HepG2 (cell line): ENCODE measurements around the gene DGKD. TPM values are rescaled to one million over a fixed set of nuclear protein-coding genes. Genes with fewer than 3 reads are reported as not detected.

Source experiments
- AHR ChIP-seq: IDR thresholded peaks from 2 replicates; pipeline ENCODE4 v1.6.1; 2018; ENCODE audit warnings: missing genetic modification reagents, missing compliant biosample characterization
- HNRNPL ChIP-seq: fragments of 200-400 bp; formaldehyde crosslinking; IDR thresholded peaks from 2 replicates; pipeline ENCODE4 v1.6.1; 2017; ENCODE audit warnings: mild to moderate bottlenecking, low read depth, low read length
- KMT2A ChIP-seq: sonication (generic); formaldehyde crosslinking; IDR thresholded peaks from 2 replicates; pipeline ENCODE4 v1.4.0; 2020; ENCODE audit warnings: missing genetic modification reagents
- RXRA ChIP-seq: sonication (generic); formaldehyde crosslinking; IDR thresholded peaks from 2 replicates; pipeline ENCODE4 v1.5.1; 2020; ENCODE audit warnings: missing genetic modification reagents
- SP140L ChIP-seq: sonication (generic); formaldehyde crosslinking; IDR thresholded peaks from 2 replicates; pipeline ENCODE4 v1.4.0; 2020; ENCODE audit warnings: missing genetic modification reagents, borderline replicate concordance
- SRSF1 ChIP-seq: fragments of 200-400 bp; formaldehyde crosslinking; optimal IDR thresholded peaks from 2 replicates; pipeline ENCODE3; 2017; ENCODE audit warnings: mild to moderate bottlenecking, low read depth, low read length, moderate library complexity
- TCF7L2 ChIP-seq: IDR thresholded peaks from 2 replicates; pipeline ENCODE4 v1.6.1; 2011; ENCODE audit warnings: mild to moderate bottlenecking, low read depth, low read length, moderate library complexity
- ZNF264 ChIP-seq: sonication (generic); formaldehyde crosslinking; IDR thresholded peaks from 2 replicates; pipeline ENCODE4 v1.4.0; 2020; ENCODE audit warnings: missing genetic modification reagents
- ZNF678 ChIP-seq: sonication (generic); formaldehyde crosslinking; IDR thresholded peaks from 2 replicates; pipeline ENCODE4 v1.4.0; 2020; ENCODE audit warnings: mild to moderate bottlenecking, missing genetic modification reagents
- polyA plus RNA-seq, 8 experiments: library from polyadenylated mRNA; depleted of rRNA in 3 of 8; stranded (reverse) in 7 of 8; unstranded in 1 of 8; fragments of >200 nt; fragmentation: Illumina TruSeq in 4 of 8; extraction: Trizol in 4 of 8; gene quantifications; 2 replicates each; pipeline versions ENCODE4 v1.2.1 to v1.2.3, GENCODE V29; 2011 to 2016; ENCODE audit warnings: low read depth in 4 of 8, missing spikeins in 1 of 8, mixed read lengths in 1 of 8; ENCODE audit not compliant: insufficient read depth in 1 of 8
- total RNA-seq, 5 experiments: library from RNA; depleted of rRNA; stranded (reverse); fragments of >200 nt; fragmentation: Illumina TruSeq; extraction: Trizol; gene quantifications; 2 replicates each; pipeline ENCODE4 v1.2.3, GENCODE V29; 2016; ENCODE audit warnings: low read depth in 1 of 5
- TF ChIP-seq, protein P1 (sequence below): IDR thresholded peaks from 2 replicates; pipeline ENCODE4 v1.6.1; 2016; ENCODE audit warnings: mild to moderate bottlenecking, missing biosample characterization, missing genetic modification reagents
- TF ChIP-seq, protein P2 (sequence below): sonication (generic); formaldehyde crosslinking; IDR thresholded peaks from 2 replicates; pipeline ENCODE4 v1.4.0; 2020; ENCODE audit warnings: mild to moderate bottlenecking, missing genetic modification reagents, borderline replicate concordance
- TF ChIP-seq, protein P3 (sequence below): sonication (generic); formaldehyde crosslinking; IDR thresholded peaks from 2 replicates; pipeline ENCODE4 v1.4.0; 2020; ENCODE audit warnings: missing genetic modification reagents
- TF ChIP-seq, protein P4 (sequence below): IDR thresholded peaks from 2 replicates; pipeline ENCODE4 v1.6.1; 2016; ENCODE audit warnings: missing compliant biosample characterization, missing genetic modification reagents, borderline replicate concordance
- TF ChIP-seq, protein P5 (sequence below): sonication (generic); formaldehyde crosslinking; IDR thresholded peaks from 2 replicates; pipeline ENCODE4 v1.5.1; 2020; ENCODE audit warnings: mild to moderate bottlenecking, missing genetic modification reagents, borderline replicate concordance
- TF ChIP-seq, protein P6 (sequence below): sonication (generic); formaldehyde crosslinking; IDR thresholded peaks from 2 replicates; pipeline ENCODE4 v1.8.0; 2023; ENCODE audit warnings: mild to moderate bottlenecking, missing genetic modification reagents

Gene DGKD
- total and polyA plus RNA-seq, 2 of the 13 experiments (the other 11 are each of a cell fraction or from before 2014, with no cell fraction given), result 24.5 to 33.2 TPM

DNA sequence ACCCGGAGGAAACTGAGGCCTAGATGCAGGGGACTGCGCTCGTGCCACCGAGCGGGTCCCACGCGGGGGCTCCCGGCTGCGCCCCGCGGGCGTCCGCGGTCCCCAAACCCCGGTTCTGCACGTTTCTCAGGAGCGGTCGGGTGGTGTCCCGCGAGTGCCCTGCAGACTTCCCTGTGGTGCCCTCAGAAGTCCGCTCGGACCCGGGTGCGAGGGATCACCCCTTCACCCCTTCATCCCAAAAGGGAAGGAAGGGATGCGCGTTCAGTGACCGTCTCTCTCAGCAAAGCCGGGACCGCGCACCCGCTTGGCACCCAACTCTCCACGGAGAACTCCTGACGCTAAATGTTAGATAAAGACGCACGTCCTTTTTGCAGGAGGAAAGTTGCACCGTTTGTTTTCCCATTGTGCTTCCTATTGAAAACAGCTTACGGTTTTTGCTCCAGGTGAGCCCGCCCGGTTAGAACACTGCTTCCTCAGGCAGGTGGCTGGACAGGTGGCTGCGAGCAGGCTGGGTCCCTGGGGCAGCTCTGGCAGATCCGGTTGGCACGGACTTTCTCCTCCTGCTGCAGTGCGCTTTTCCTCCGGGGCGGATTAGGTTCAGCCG is 779 bp downstream of the DGKD start (continued):
- TF ChIP-seq, protein P1, sequence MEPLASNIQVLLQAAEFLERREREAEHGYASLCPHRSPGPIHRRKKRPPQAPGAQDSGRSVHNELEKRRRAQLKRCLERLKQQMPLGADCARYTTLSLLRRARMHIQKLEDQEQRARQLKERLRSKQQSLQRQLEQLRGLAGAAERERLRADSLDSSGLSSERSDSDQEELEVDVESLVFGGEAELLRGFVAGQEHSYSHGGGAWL (CRISPR knock-in tag), result 0 out of 2 replicates have a peak, but pooled peaks have one; percentile 41
- TF ChIP-seq, protein P2, sequence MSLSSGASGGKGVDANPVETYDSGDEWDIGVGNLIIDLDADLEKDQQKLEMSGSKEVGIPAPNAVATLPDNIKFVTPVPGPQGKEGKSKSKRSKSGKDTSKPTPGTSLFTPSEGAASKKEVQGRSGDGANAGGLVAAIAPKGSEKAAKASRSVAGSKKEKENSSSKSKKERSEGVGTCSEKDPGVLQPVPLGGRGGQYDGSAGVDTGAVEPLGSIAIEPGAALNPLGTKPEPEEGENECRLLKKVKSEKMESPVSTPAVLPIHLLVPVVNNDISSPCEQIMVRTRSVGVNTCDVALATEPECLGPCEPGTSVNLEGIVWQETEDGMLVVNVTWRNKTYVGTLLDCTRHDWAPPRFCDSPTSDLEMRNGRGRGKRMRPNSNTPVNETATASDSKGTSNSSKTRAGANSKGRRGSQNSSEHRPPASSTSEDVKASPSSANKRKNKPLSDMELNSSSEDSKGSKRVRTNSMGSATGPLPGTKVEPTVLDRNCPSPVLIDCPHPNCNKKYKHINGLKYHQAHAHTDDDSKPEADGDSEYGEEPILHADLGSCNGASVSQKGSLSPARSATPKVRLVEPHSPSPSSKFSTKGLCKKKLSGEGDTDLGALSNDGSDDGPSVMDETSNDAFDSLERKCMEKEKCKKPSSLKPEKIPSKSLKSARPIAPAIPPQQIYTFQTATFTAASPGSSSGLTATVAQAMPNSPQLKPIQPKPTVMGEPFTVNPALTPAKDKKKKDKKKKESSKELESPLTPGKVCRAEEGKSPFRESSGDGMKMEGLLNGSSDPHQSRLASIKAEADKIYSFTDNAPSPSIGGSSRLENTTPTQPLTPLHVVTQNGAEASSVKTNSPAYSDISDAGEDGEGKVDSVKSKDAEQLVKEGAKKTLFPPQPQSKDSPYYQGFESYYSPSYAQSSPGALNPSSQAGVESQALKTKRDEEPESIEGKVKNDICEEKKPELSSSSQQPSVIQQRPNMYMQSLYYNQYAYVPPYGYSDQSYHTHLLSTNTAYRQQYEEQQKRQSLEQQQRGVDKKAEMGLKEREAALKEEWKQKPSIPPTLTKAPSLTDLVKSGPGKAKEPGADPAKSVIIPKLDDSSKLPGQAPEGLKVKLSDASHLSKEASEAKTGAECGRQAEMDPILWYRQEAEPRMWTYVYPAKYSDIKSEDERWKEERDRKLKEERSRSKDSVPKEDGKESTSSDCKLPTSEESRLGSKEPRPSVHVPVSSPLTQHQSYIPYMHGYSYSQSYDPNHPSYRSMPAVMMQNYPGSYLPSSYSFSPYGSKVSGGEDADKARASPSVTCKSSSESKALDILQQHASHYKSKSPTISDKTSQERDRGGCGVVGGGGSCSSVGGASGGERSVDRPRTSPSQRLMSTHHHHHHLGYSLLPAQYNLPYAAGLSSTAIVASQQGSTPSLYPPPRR (CRISPR knock-in tag), result peak; percentile 33; the same call in 1 of the 2 replicates
- TF ChIP-seq, protein P3, sequence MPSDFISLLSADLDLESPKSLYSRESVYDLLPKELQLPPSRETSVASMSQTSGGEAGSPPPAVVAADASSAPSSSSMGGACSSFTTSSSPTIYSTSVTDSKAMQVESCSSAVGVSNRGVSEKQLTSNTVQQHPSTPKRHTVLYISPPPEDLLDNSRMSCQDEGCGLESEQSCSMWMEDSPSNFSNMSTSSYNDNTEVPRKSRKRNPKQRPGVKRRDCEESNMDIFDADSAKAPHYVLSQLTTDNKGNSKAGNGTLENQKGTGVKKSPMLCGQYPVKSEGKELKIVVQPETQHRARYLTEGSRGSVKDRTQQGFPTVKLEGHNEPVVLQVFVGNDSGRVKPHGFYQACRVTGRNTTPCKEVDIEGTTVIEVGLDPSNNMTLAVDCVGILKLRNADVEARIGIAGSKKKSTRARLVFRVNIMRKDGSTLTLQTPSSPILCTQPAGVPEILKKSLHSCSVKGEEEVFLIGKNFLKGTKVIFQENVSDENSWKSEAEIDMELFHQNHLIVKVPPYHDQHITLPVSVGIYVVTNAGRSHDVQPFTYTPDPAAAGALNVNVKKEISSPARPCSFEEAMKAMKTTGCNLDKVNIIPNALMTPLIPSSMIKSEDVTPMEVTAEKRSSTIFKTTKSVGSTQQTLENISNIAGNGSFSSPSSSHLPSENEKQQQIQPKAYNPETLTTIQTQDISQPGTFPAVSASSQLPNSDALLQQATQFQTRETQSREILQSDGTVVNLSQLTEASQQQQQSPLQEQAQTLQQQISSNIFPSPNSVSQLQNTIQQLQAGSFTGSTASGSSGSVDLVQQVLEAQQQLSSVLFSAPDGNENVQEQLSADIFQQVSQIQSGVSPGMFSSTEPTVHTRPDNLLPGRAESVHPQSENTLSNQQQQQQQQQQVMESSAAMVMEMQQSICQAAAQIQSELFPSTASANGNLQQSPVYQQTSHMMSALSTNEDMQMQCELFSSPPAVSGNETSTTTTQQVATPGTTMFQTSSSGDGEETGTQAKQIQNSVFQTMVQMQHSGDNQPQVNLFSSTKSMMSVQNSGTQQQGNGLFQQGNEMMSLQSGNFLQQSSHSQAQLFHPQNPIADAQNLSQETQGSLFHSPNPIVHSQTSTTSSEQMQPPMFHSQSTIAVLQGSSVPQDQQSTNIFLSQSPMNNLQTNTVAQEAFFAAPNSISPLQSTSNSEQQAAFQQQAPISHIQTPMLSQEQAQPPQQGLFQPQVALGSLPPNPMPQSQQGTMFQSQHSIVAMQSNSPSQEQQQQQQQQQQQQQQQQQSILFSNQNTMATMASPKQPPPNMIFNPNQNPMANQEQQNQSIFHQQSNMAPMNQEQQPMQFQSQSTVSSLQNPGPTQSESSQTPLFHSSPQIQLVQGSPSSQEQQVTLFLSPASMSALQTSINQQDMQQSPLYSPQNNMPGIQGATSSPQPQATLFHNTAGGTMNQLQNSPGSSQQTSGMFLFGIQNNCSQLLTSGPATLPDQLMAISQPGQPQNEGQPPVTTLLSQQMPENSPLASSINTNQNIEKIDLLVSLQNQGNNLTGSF (CRISPR knock-in tag), result no peak
- peak; percentile 60; the same call in 1 of the 2 replicates for TF ChIP-seq KMT2A (CRISPR knock-in tag)
- TF ChIP-seq AHR (CRISPR knock-in tag), result no peak
- TF ChIP-seq HNRNPL, result 0 out of 2 replicates have a peak, but pooled peaks have one; percentile 60
- TF ChIP-seq, protein P4, sequence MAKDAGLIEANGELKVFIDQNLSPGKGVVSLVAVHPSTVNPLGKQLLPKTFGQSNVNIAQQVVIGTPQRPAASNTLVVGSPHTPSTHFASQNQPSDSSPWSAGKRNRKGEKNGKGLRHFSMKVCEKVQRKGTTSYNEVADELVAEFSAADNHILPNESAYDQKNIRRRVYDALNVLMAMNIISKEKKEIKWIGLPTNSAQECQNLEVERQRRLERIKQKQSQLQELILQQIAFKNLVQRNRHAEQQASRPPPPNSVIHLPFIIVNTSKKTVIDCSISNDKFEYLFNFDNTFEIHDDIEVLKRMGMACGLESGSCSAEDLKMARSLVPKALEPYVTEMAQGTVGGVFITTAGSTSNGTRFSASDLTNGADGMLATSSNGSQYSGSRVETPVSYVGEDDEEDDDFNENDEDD (CRISPR knock-in tag), result no peak
- no peak for TF ChIP-seq SRSF1
- no peak for TF ChIP-seq TCF7L2
- no peak for TF ChIP-seq SP140L
- TF ChIP-seq ZNF264 (CRISPR knock-in tag), result no peak
- no peak for TF ChIP-seq ZNF678 (CRISPR knock-in tag)
- no peak for TF ChIP-seq RXRA
- TF ChIP-seq, protein P5, sequence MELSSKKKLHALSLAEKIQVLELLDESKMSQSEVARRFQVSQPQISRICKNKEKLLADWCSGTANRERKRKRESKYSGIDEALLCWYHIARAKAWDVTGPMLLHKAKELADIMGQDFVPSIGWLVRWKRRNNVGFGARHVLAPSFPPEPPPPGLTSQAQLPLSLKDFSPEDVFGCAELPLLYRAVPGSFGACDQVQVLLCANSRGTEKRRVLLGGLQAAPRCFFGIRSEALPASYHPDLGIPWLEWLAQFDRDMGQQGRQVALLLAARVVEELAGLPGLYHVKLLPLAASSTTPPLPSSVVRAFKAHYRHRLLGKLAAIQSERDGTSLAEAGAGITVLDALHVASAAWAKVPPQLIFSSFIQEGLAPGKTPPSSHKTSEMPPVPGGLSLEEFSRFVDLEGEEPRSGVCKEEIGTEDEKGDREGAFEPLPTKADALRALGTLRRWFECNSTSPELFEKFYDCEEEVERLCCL (CRISPR knock-in tag), result no peak
- TF ChIP-seq, protein P6, sequence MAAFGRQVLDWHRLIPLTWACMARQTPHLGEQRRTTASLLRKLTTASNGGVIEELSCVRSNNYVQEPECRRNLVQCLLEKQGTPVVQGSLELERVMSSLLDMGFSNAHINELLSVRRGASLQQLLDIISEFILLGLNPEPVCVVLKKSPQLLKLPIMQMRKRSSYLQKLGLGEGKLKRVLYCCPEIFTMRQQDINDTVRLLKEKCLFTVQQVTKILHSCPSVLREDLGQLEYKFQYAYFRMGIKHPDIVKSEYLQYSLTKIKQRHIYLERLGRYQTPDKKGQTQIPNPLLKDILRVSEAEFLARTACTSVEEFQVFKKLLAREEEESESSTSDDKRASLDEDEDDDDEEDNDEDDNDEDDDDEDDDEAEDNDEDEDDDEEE, result peak; percentile 71; the same call in 1 of the 2 replicates
